ENCODE data around the gene TSPO. TPM values are rescaled to one million over a fixed set of nuclear protein-coding genes. Genes with fewer than 3 reads are reported as not detected.

The TSPO gene
- total and polyA plus RNA-seq, 2 of the 13 experiments (the other 11 are each of a cell fraction or from before 2014, with no cell fraction given), result 0.46 to 1.4 TPM

DNA sequence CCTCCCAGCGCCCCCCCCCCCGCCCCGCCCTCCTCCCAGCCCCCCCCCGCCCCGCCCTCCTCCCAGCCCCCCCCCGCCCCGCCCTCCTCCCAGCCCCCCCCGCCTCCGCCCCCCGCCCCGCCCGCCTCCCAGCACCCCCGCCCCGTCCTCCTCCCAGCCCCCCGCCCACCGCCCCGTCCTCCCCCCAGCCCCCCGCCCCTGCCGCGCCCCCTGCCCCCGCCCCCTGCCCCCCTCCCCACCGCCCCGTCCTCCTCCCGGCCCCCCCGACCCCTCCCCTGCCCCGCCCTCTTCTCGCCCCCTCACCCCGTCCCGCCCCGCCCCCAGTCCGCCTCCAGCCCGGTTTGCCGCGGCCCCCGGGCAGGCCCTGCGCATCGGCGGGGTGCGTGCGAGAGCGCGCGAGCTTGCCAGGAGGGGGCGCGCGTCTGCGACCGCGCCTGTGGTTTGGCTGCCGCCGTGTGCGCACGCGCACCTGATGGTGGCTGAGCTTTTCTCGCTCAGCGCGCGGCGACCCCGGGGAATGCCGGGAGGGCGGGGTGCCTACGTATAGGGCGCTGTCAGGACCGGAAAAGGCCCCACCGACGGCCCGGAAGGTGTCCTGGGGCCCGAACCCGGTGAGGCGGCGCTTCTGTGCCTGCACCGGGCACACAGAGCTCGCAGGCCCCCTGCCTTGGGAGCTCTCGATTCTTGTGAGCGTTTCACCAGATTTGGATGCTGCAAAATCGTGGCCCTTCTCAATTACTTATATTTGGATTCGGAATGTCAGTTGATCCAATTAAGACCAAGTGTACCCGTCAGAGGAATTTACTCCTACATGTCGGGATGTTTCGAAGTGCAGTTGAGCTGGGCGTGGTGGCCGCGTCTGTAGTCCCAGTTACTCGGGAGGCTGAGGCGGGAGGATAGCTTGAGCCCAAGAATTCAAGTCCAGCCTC, 36.1 kb downstream of the TSPO start (continued):
- TF ChIP-seq, protein P1, sequence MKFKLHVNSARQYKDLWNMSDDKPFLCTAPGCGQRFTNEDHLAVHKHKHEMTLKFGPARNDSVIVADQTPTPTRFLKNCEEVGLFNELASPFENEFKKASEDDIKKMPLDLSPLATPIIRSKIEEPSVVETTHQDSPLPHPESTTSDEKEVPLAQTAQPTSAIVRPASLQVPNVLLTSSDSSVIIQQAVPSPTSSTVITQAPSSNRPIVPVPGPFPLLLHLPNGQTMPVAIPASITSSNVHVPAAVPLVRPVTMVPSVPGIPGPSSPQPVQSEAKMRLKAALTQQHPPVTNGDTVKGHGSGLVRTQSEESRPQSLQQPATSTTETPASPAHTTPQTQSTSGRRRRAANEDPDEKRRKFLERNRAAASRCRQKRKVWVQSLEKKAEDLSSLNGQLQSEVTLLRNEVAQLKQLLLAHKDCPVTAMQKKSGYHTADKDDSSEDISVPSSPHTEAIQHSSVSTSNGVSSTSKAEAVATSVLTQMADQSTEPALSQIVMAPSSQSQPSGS (CRISPR knock-in tag; IDR thresholded peaks at IDR 0.05), result peak; percentile 81
- 0 out of 2 replicates have a peak, but pooled peaks have one; percentile 49 for TF ChIP-seq ZNF891 (CRISPR knock-in tag; IDR thresholded peaks at IDR 0.05)
- TF ChIP-seq ZNF569 (CRISPR knock-in tag; IDR thresholded peaks at IDR 0.05; ENCODE audit: borderline replicate concordance), result no peak
- peak; percentile 95 for TF ChIP-seq POLR2G (IDR thresholded peaks at IDR 0.05; ENCODE audit: low read depth, low read length)
- peak; percentile 71; the same call in 1 of the 2 replicates for TF ChIP-seq ZNF549 (CRISPR knock-in tag; IDR thresholded peaks at IDR 0.05)
- TF ChIP-seq NCOA1 (CRISPR knock-in tag; IDR thresholded peaks at IDR 0.05), result no peak
- TF ChIP-seq CC2D1A (CRISPR knock-in tag; IDR thresholded peaks at IDR 0.05), result no peak
- no peak for TF ChIP-seq PRPF4 (IDR thresholded peaks at IDR 0.05; ENCODE audit: low read depth, low read length, poor library complexity, severe bottlenecking)
- 0 out of 2 replicates have a peak, but pooled peaks have one; percentile 29 for TF ChIP-seq ATF7-NPFF (CRISPR knock-in tag; IDR thresholded peaks at IDR 0.05; ENCODE audit: low read depth)
- TF ChIP-seq ZHX2 (IDR thresholded peaks at IDR 0.05; ENCODE audit: low read depth), result peak; percentile 57; the same call in 1 of the 2 replicates
- no peak for TF ChIP-seq ZHX2 (CRISPR knock-in tag; IDR thresholded peaks at IDR 0.05; ENCODE audit: borderline replicate concordance)
- TF ChIP-seq ZNF432 (CRISPR knock-in tag; IDR thresholded peaks at IDR 0.05; ENCODE audit: borderline replicate concordance), result no peak
- TF ChIP-seq ONECUT2 (CRISPR knock-in tag; IDR thresholded peaks at IDR 0.05), result 0 out of 2 replicates have a peak, but pooled peaks have one; percentile 31
- no peak for TF ChIP-seq ZFAT (CRISPR knock-in tag; conservative IDR thresholded peaks at IDR 0.05)
- TF ChIP-seq YY1 (IDR thresholded peaks at IDR 0.05; ENCODE audit: insufficient read depth, insufficient replicate concordance, low read depth, low read length), result peak; percentile 80
- TF ChIP-seq ZMYM4 (CRISPR knock-in tag; IDR thresholded peaks at IDR 0.05), result peak; percentile 83
- TF ChIP-seq, protein P2, sequence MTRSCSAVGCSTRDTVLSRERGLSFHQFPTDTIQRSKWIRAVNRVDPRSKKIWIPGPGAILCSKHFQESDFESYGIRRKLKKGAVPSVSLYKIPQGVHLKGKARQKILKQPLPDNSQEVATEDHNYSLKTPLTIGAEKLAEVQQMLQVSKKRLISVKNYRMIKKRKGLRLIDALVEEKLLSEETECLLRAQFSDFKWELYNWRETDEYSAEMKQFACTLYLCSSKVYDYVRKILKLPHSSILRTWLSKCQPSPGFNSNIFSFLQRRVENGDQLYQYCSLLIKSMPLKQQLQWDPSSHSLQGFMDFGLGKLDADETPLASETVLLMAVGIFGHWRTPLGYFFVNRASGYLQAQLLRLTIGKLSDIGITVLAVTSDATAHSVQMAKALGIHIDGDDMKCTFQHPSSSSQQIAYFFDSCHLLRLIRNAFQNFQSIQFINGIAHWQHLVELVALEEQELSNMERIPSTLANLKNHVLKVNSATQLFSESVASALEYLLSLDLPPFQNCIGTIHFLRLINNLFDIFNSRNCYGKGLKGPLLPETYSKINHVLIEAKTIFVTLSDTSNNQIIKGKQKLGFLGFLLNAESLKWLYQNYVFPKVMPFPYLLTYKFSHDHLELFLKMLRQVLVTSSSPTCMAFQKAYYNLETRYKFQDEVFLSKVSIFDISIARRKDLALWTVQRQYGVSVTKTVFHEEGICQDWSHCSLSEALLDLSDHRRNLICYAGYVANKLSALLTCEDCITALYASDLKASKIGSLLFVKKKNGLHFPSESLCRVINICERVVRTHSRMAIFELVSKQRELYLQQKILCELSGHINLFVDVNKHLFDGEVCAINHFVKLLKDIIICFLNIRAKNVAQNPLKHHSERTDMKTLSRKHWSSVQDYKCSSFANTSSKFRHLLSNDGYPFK (CRISPR knock-in tag; IDR thresholded peaks at IDR 0.05; ENCODE audit: borderline replicate concordance), result peak; percentile 75; the same call in 1 of the 2 replicates

Measured in HepG2 (cell line).